ENCODE results near the gene TRIM62.

DNA sequence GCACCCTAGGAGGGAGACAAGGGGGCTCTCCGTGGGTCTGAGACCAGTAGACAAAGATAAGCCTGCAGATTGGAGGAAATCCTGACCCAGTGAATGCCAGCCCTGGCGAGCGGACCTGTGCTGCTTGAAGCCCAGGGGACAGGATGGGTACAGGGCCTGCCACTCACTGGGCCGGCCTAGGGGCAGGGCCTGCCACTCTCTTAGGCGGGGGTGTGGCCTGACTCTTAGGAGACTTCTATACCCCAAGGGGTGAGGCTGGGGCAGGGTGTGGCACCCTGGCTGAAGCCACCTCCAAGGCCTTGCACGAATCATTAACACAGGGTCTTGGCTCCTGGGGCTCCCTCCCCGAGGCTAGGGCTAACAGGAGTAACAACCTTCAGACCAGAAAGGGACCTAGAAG lies 30.7 kb downstream of the TRIM62 start:
- no peak for TF ChIP-seq EZH2 (IDR thresholded peaks at IDR 0.05; ENCODE audit: low read depth, unreplicated experiment)
- TF ChIP-seq, protein P1, sequence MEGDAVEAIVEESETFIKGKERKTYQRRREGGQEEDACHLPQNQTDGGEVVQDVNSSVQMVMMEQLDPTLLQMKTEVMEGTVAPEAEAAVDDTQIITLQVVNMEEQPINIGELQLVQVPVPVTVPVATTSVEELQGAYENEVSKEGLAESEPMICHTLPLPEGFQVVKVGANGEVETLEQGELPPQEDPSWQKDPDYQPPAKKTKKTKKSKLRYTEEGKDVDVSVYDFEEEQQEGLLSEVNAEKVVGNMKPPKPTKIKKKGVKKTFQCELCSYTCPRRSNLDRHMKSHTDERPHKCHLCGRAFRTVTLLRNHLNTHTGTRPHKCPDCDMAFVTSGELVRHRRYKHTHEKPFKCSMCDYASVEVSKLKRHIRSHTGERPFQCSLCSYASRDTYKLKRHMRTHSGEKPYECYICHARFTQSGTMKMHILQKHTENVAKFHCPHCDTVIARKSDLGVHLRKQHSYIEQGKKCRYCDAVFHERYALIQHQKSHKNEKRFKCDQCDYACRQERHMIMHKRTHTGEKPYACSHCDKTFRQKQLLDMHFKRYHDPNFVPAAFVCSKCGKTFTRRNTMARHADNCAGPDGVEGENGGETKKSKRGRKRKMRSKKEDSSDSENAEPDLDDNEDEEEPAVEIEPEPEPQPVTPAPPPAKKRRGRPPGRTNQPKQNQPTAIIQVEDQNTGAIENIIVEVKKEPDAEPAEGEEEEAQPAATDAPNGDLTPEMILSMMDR (conservative IDR thresholded peaks at IDR 0.05; ENCODE audit: low read depth in 2 of 2), result no peak
- no peak for TF ChIP-seq EZH2phosphoT487 (IDR thresholded peaks at IDR 0.05; ENCODE audit: unreplicated experiment)
- TF ChIP-seq, protein P2, sequence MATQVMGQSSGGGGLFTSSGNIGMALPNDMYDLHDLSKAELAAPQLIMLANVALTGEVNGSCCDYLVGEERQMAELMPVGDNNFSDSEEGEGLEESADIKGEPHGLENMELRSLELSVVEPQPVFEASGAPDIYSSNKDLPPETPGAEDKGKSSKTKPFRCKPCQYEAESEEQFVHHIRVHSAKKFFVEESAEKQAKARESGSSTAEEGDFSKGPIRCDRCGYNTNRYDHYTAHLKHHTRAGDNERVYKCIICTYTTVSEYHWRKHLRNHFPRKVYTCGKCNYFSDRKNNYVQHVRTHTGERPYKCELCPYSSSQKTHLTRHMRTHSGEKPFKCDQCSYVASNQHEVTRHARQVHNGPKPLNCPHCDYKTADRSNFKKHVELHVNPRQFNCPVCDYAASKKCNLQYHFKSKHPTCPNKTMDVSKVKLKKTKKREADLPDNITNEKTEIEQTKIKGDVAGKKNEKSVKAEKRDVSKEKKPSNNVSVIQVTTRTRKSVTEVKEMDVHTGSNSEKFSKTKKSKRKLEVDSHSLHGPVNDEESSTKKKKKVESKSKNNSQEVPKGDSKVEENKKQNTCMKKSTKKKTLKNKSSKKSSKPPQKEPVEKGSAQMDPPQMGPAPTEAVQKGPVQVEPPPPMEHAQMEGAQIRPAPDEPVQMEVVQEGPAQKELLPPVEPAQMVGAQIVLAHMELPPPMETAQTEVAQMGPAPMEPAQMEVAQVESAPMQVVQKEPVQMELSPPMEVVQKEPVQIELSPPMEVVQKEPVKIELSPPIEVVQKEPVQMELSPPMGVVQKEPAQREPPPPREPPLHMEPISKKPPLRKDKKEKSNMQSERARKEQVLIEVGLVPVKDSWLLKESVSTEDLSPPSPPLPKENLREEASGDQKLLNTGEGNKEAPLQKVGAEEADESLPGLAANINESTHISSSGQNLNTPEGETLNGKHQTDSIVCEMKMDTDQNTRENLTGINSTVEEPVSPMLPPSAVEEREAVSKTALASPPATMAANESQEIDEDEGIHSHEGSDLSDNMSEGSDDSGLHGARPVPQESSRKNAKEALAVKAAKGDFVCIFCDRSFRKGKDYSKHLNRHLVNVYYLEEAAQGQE (IDR thresholded peaks at IDR 0.05; ENCODE audit: unreplicated experiment), result no peak
- TF ChIP-seq POLR2AphosphoS5 (IDR thresholded peaks at IDR 0.05; ENCODE audit: low read depth), result no peak
- TF ChIP-seq, protein P3, sequence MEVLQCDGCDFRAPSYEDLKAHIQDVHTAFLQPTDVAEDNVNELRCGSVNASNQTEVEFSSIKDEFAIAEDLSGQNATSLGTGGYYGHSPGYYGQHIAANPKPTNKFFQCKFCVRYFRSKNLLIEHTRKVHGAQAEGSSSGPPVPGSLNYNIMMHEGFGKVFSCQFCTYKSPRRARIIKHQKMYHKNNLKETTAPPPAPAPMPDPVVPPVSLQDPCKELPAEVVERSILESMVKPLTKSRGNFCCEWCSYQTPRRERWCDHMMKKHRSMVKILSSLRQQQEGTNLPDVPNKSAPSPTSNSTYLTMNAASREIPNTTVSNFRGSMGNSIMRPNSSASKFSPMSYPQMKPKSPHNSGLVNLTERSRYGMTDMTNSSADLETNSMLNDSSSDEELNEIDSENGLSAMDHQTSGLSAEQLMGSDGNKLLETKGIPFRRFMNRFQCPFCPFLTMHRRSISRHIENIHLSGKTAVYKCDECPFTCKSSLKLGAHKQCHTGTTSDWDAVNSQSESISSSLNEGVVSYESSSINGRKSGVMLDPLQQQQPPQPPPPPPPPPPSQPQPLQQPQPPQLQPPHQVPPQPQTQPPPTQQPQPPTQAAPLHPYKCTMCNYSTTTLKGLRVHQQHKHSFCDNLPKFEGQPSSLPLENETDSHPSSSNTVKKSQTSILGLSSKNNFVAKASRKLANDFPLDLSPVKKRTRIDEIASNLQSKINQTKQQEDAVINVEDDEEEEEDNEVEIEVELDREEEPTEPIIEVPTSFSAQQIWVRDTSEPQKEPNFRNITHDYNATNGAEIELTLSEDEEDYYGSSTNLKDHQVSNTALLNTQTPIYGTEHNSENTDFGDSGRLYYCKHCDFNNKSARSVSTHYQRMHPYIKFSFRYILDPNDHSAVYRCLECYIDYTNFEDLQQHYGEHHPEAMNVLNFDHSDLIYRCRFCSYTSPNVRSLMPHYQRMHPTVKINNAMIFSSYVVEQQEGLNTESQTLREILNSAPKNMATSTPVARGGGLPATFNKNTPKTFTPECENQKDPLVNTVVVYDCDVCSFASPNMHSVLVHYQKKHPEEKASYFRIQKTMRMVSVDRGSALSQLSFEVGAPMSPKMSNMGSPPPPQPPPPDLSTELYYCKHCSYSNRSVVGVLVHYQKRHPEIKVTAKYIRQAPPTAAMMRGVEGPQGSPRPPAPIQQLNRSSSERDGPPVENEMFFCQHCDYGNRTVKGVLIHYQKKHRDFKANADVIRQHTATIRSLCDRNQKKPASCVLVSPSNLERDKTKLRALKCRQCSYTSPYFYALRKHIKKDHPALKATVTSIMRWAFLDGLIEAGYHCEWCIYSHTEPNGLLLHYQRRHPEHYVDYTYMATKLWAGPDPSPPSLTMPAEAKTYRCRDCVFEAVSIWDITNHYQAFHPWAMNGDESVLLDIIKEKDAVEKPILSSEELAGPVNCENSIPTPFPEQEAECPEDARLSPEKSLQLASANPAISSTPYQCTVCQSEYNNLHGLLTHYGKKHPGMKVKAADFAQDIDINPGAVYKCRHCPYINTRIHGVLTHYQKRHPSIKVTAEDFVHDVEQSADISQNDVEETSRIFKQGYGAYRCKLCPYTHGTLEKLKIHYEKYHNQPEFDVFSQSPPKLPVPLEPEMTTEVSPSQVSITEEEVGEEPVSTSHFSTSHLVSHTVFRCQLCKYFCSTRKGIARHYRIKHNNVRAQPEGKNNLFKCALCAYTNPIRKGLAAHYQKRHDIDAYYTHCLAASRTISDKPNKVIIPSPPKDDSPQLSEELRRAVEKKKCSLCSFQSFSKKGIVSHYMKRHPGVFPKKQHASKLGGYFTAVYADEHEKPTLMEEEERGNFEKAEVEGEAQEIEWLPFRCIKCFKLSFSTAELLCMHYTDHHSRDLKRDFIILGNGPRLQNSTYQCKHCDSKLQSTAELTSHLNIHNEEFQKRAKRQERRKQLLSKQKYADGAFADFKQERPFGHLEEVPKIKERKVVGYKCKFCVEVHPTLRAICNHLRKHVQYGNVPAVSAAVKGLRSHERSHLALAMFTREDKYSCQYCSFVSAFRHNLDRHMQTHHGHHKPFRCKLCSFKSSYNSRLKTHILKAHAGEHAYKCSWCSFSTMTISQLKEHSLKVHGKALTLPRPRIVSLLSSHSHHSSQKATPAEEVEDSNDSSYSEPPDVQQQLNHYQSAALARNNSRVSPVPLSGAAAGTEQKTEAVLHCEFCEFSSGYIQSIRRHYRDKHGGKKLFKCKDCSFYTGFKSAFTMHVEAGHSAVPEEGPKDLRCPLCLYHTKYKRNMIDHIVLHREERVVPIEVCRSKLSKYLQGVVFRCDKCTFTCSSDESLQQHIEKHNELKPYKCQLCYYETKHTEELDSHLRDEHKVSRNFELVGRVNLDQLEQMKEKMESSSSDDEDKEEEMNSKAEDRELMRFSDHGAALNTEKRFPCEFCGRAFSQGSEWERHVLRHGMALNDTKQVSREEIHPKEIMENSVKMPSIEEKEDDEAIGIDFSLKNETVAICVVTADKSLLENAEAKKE (CRISPR knock-in tag; IDR thresholded peaks at IDR 0.05), result no peak
- TF ChIP-seq CREB1 (CRISPR knock-in tag; IDR thresholded peaks at IDR 0.05; ENCODE audit: low read depth), result no peak
- TF ChIP-seq, protein P4, sequence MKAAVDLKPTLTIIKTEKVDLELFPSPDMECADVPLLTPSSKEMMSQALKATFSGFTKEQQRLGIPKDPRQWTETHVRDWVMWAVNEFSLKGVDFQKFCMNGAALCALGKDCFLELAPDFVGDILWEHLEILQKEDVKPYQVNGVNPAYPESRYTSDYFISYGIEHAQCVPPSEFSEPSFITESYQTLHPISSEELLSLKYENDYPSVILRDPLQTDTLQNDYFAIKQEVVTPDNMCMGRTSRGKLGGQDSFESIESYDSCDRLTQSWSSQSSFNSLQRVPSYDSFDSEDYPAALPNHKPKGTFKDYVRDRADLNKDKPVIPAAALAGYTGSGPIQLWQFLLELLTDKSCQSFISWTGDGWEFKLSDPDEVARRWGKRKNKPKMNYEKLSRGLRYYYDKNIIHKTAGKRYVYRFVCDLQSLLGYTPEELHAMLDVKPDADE (IDR thresholded peaks at IDR 0.05), result no peak
- no peak for TF ChIP-seq JUNB (IDR thresholded peaks at IDR 0.05; ENCODE audit: unreplicated experiment)

Measured in GM23338 (cell line).